HG03378 (cell line): Measurements from ENCODE around the gene TMOD1.
"Not testable (repeated sequence)": the region's sequence is repeated elsewhere in the genome, so short reads cannot be mapped to it uniquely, and the experiment has no call there.

ENCODE experiments used
- ATAC-seq: cut with Tn5 transposase; IDR thresholded peaks from one replicate; pipeline ENCODE4 v1.9.1; 2021; ENCODE audit warnings: mild to moderate bottlenecking, moderate library complexity; ENCODE audit not compliant: unreplicated experiment

TMOD1 gene

DNA sequence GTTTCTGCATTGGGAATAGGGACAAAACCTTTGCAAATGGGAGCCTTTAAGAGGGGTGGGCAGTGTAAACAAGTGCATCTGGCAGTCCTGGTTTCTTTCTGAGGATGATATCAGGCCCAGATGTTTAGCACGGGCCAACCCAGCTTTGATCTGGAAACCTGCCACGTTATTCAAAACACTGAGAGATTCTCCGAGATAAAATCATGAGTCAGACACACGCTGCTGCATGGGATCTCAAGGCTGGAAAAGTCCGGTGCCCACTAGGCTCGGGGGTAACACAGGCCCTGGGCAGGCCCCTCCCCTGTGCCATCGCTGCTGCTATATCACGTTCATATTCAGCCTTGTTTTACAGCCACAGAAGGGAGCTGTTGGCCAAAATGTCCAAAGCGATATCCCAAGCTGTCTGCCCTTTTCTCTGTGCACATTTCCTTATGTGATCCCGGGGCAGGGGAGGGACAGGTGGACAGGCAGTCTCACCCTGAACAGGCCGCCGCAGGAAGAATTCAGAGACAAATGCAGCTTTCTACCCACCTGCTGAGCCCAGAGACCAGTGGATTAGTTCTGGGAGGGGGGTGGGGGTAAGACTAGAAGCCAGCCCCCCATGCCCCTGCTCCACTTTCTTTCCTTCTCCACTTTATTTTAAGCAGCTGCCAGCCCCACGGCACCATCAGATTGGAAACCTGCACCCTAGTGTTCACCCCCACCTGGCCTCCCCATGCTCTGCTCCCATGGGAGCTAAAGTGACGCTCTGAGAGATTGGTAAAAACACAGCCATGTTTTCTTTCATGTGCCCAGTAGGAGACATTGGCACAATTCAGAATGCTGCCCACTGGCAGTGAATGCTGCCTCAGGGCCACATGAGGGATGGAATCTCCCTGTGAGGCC is 63.1 kb downstream of the TMOD1 start:
- ATAC-seq, result no peak

DNA sequence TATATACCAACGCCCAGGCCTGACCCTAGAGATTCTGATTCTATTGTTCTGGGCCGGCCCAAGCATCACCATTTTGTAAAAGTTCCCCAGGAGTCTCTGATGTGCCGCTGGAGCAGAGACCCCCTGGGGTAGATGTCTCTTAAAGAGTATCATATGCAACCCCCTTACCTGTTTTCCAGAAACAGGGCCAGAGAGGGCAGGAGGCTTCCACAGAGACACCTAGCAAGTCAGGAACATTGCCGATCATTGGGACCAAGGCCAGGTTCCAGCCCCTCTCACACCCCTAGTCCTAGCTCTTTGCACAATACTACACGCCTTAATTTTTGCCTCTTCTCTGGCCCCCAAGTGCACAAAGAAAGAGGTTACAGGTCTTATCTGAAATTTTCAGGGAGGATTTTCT is 63.8 kb downstream of the TMOD1 start:
- ATAC-seq, result no peak

DNA sequence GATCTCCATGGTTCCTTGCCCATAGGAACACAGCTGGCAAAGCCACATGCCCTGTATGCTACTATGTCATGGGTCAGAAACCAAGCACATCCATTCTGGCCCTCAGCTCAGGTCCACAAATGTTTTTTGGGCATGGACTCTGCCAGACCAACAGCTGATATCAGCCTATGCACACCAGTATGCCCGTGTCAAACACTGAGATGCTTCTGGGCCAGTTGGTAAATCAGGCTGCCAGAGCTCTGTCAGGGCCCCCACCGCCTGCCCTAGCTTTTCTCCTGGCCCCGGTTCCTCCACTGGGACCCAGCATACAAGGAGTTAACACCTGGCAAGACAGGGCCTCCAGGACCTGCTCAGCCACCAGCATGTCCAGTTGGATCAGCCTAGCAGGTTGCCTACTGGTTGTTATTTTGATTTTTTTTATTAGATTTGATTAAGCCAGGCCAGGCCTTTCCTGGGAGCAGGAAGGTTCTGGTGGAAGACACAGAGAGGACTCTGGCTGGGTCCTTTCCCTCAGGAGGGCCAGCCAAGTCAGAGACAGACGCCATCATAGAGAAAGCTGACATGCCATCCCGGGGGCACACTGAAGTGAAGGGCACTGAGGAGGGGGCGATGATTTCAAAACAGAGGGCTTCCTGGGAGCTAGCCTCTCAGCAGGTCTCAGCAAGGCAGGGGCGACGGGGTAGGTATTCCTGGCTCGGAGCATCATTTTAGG is 65.9 kb downstream of the TMOD1 start:
- no peak for ATAC-seq

DNA sequence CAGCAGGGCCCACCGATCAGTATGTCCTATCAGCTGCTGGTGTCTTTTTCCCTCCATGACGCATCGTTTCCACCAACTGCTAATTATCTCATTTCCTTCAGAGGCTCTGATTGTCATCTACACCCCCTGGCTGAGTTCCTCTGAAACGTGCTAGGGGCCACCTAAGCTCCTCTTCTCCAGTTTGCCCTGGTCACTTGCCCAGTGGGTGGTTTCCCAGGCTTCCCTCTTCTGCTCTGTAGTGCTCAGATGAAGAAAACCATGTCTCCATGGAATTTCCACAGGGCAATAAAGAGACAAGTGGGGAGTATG is 66.4 kb downstream of the TMOD1 start:
- ATAC-seq, result no peak

DNA sequence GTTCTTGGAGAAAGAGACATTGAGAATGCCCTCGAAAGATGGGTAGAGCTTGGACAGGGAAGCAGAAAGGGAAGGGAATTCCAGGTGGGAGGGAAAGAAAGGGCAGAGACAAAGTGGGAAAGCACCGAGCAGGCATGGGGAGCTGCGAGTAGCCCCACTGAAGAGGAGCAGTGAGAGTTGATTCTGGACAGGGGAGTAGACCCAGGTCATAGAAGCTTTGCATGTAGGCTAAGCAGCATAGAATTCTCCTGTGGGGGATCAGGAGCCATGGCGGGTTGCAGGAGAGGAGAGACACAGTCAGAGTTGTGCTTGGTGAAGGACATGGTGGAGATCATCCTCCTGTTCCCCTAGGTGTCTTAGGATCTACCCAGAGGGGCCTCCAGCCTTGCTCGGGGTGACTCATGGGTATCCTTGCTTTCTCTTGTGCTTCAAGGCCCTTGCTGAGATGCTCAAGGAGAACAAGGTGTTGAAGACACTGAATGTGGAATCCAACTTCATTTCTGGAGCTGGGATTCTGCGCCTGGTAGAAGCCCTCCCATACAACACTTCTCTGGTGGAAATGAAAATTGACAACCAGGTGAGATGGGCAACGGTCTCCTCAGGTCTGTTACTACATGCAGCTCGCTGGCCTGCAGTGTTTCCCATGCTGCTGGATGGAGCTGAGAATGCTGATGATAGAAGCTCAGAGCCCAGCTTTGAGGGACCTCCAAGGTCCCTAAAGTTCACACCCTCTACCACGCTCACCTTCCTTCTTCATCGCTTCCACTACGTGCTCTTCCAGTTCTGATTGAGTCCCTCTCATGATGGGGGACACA is 67.2 kb downstream of the TMOD1 start:
- no peak for ATAC-seq

DNA sequence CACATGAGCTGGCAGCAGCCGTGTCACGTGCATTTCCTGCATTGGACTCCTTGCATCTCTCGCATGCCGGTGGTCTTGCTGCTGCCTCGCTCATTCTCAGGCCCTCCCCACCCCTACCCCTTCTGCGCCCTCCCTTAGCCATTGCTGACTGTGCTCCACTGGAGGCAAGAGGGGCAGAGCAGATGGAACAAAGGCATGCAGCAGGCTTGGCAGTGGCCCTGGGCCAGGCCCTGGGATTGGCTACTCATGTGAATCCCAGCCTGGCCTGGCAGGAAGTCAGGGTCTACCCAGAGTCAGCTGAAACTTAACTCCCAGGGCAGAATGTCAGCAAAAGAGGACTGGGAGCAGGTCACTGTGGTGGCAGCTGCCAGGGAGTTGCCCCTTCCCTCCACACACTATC is 69.4 kb downstream of the TMOD1 start:
- no peak for ATAC-seq

DNA sequence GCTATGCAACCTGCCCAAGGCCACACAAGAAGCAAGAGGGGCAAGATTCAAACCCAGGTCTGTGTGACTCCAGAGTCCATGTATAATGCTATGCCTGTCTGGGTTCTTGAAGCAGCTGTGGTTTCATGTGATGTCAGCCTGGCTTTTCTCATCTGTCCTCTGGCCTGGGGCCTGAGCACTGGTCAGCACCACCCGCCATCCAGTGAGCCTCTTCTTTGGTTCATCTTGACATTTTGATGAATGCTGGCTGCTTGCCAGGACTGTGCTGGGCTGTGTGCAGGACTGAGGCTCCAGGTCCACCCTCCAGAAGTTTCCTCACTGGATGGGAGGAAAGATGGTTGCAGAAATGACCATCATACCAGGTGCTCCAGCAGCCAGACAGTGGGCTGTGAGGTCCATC is 70.2 kb downstream of the TMOD1 start:
- ATAC-seq, result no peak

DNA sequence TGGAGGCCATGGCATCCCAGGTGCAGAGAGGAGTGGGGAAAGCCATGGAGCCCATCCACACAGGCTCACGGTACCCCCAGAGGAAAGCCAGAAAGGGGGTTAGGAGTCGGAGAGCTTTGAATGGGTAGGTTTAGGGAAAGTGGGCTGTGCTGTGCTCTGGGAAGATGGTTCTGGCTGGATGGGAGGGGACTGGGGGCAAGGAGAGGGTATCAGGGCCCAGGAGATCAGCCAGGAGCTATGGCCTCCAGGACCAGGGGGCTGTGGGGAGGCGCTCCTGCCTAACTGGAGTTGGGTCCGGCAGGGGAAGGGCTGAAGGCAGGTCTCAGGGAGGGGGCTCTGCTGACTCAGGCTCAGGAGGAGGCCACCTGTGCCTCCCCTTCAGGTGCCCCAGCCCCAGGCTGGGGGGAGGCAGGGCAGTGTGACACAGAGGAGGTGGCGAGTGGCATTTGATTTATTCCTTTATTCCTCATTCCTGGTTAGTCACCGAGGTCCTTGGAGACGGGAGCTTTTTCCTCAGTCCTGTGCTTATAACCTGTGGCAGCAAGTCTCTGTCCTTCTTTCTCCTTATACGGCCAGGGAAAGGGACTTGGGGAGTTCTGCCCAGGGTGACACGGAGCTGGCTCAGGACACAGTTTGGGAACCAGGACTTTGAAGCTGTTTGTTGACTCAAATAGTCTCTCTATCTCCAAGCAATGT is 70.9 kb downstream of the TMOD1 start:
- ATAC-seq, result no peak

DNA sequence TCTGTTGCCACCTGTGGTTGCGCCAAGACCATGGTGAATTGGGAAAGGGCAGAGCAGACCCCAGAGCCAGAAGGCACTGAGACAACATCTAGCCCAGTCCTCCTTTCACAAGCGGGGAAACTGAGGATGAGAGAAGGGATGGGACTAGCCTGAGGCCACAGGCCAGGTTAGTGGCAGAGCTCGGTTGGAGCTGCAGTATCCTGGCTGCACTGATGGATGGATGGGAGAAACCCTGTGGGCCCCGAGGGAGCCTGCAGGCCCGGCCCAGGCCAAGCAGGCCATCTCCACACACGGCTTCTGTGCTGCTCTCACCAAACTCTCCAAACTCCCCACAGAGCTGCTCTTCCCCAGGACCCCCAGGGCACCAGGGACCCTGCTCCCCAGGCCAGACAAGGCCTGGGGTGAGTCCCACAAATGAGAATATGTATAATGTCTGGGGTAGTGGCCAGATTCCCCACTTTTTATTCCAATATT is 71.5 kb downstream of the TMOD1 start:
- ATAC-seq, result no peak

DNA sequence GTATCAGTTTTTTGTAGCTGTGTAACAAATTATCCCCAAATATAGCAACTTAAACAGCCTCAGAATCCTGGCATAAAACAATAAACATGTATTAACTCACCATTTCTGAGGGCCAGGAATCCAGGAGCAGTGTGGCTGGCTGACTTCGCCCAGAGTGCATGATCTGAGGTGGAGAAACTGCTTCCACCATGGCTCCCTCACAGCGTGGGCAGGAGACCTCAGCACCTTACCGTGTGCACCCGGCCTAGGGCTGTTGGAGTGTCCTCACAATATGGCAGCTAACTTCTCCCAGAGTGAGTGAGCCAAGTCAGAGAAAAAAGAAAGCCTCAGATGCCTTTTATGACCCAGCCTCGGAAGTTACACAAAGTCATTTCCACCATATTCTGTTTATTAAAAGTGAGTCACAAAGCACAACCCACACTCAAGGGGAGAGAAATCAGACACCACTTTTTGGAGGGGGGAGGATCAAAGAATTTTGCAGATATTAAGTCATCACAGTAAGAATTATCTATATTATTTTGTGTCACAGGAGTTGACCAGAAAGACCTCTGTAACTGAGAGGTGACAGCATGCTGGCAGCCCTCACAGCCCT is 72.1 kb downstream of the TMOD1 start:
- no peak for ATAC-seq

DNA sequence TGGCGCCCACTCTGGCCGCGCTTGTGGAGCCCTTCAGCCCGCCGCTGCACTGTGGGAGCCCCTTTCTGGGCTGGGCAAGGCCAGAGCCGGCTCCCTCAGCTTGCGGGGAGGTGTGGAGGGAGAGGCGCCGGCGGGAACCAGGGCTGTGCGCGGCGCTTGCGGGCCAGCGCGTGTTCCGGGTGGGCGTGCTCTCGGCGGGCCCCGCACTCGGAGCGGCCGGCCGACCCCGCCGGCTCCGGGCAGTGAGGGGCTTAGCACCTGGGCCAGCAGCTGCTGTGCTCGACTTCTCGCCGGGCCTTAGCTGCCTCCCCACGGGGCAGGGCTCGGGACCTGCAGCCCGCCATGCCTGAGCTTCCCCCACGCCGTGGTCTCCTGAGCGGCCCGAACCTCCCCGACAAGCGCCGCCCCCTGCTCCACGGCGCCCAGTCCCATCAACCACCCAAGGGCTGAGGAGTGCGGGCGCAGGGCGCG is 72.7 kb downstream of the TMOD1 start:
- ATAC-seq, result not testable (repeated sequence)

DNA sequence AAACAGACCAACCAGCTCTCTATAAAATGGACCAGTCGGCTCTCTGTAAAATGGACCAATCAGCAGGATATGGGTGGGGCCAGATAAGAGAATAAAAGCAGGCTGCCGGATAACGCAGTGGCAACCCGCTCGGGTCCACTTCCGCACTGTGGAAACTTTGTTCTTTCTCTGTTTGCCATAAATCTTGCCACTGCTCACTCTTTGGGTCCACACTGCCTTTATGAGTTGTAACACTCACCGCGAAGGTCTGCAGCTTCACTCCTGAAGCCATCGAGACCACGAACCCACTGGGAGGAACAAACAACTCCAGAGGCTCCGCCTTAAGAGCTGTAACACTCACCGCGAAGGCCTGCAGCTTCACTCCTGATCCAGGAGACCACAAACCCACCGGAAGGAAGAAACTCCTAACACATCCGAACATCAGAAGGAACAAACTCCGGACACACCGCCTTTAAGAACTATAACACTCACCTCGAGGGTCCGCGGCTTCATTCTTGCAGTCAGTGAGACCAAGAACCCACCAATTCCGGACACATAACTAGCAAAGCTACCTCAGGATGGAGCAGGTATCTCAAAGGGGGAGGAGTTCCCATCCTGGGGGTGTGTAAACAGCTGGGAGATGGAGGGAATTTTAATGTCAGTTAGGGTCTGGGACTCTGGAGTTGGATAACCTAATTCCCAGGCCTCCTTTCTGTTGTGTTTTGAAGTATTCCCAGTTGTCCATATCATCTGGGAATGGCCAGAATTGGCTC is 73.6 kb downstream of the TMOD1 start:
- not testable (repeated sequence) for ATAC-seq

DNA sequence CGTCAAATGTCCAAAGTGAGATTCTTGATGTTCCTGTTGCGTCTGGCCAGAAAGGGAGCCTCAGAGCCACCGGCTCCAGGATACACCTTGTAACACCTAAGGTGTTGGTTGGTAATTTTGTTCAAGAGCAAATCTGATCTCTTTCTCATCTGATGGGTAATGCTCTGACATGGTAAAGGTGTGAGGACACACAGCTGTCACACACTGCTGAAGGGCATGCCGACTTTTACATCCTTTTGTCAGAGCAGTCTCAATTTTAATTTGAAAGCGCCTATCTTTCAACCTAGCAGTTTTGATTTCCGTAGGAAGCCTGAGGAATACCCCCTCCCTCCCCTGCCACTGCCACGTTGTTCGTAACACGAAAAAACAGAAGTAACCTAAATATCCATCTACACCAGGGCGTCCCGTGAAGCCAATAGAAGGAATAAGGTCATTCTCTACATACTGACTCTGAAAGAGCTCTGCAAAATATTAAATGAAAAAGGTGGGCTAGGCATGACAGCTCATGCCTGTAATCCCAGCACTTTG is 74.3 kb downstream of the TMOD1 start:
- ATAC-seq, result no peak

DNA sequence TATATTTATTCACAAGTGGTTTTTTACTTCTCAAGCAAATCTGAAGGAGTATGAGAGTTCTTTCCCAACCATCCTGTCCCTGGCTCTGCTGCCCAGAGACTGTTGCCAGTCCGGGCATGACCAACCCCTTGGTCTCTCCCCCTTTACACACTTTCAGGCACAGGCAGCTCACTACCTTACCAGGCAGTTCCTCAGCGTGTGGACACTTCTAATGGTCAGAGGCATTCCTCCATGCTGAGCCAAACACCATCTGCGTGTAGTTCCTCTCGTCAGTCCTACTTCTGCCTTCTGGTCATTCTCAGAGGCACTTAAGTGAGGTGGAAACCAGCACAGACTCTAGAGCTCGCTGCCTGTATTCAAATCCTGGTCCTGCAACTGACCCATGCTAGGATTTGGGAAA is 75.6 kb downstream of the TMOD1 start:
- ATAC-seq, result no peak

DNA sequence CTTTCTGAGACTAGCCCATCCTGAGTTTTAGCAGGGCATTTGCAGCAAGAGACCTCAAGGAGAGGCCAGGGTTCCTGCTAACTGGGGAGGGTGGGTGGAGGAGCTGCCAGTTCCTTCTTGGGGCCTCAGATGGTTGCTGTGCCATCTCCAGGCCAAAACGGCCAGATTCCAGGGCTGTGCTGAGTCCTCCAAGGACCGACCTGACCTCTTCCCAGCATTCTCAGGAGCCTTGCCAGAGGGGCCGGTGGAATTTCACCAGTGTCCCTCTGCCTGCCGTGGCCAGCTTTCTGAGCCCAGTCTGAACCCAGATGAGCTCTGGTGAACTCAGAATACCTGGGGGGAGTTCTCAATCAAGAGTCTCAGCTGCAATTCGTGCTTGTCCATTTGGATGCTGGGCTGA is 77.4 kb downstream of the TMOD1 start:
- no peak for ATAC-seq

DNA sequence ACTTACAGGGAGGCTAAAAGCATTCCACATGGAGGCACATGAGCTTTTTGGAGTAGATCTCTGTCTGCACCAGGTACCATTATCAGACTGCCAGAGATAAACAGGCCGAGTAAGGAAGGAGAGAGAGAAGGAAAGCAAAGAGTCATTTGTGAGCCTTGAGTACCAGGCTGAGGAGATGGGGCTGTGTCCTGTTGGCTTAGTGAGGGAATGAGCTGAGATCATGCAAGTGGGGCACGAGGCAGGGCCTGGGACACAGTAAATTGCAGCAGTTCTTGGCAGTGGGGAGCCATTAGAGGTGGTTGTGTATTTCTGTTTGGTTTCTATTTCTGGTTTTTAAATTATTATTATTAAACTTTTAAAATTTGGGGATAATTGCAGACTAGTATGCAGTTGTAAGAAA is 78.4 kb downstream of the TMOD1 start:
- no peak for ATAC-seq

DNA sequence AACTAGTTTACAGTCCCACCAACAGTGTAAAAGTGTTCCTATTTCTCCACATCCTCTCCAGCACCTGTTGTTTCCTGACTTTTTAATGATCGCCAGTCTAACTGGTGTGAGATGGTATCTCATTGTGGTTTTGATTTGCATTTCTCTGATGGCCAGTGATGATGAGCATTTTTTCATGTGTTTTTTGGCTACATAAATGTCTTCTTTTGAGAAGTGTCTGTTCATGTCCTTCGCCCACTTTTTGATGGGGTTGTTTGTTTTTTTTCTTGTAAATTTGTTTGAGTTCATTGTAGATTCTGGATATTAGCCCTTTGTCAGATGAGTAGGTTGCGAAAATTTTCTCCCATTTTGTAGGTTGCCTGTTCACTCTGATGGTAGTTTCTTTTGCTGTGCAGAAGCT is 80.1 kb downstream of the TMOD1 start:
- ATAC-seq, result not testable (repeated sequence)

DNA sequence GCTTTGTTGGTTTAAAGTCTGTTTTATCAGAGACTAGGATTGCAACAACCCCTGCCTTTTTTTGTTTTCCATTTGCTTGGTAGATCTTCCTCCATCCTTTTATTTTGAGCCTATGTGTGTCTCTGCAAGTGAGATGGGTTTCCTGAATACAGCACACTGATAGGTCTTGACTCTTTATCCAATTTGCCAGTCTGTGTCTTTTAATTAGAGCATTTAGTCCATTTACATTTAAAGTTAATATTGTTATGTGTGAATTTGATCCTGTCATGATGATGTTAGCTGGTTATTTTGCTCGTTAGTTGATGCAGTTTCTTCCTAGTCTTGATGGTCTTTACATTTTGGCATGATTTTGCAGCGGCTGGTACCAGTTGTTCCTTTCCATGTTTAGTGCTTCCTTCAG is 83.3 kb downstream of the TMOD1 start:
- ATAC-seq, result not testable (repeated sequence)

DNA sequence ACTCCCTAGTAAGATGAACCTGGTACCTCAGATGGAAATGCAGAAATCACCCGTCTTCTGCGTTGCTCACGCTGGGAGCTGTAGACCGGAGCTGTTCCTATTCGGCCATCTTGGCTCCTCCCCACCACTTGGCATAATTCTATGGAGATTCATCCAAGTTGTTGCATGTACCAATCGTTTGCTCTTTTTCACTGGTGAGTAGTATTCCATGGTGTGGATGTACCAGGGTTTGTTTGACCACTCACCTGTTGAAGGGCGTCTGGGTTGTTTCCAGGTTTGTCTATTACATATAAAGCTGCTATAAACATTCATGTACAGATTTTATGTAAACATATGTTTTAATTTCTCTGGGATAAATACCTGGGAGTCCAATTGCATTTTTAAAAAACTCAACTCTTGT is 85.4 kb downstream of the TMOD1 start:
- not testable (repeated sequence) for ATAC-seq
